Right lobe of liver (tissue), 6 donors: ENCODE data around the gene TSKS. TPM values are rescaled to one million over a fixed set of nuclear protein-coding genes. Genes with fewer than 3 reads are reported as not detected.

Experiments
- ATAC-seq, 4 donors: fragments of 200-7000 bp; cut with Tn5 transposase; one replicate each; pipeline ENCODE4 v1.9.1; 2020; ENCODE audit warnings: mild to moderate bottlenecking in 4 of 4, moderate library complexity in 4 of 4
- DNase-seq, 3 donors: peaks; one replicate each; pipeline ENCODE4 v3.0.0-alpha.2; 2020
- H3K27ac ChIP-seq, 3 donors: fragments of 200-600 bp; one replicate each; pipeline ENCODE4 v1.8.0; 2022
- H3K27me3 ChIP-seq, 2 donors: fragments of 200-600 bp; one replicate each; pipeline ENCODE4 v1.8.0; 2022
- H3K36me3 ChIP-seq, 4 donors: fragments of 200-600 bp; sonication (generic) in 1 of 4; one replicate each; pipeline versions ENCODE4 v1.5.1 to v1.8.0; 2017 to 2022; ENCODE audit warnings: control low read depth in 1 of 4
- H3K4me1 ChIP-seq, 4 donors: fragments of 200-600 bp; sonication (generic) in 1 of 4; one replicate each; pipeline versions ENCODE4 v1.5.1 to v1.8.0; 2017 to 2022; ENCODE audit warnings: control low read depth in 1 of 4
- H3K4me3 ChIP-seq, 3 donors: fragments of 200-600 bp; one replicate each; pipeline ENCODE4 v1.8.0; 2022
- H3K9me3 ChIP-seq, 4 donors: fragments of 200-600 bp; sonication (generic) in 1 of 4; one replicate each; pipeline versions ENCODE4 v1.5.1 to v1.8.0; 2017 to 2022; ENCODE audit warnings: control low read depth in 1 of 4
- POLR2A ChIP-seq: fragments of 450-650 bp; IDR thresholded peaks from one replicate; pipeline ENCODE4 v1.6.1; 2017; ENCODE audit warnings: antibody characterized with exemption, mild to moderate bottlenecking
- WGBS: methylation state at CpG from one replicate; pipeline ENCODE4 v1.1.6; 2018; ENCODE audit warnings: low coverage, low lambda C conversion rate; ENCODE audit not compliant: insufficient coverage; ENCODE audit errors: missing lambda C conversion rate; 5-methylcytosine and 5-hydroxymethylcytosine counted together
- intact Hi-C, 2 donors: fragments of 100-400 bp; cut with DNase I; formaldehyde crosslinking; loops; one replicate each; pipeline versions ENCODE4 v1.11.2 to v1.14.1; 2022
- total RNA-seq, 6 experiments: library from RNA; depleted of rRNA in 2 of 6; stranded (reverse); fragments of >200 nt in 2 of 6; fragmentation: NEBNext Ultra II Directional in 3 of 6; extraction: Animal tissue kit (Norgen Biotek cat#: 25700) in 3 of 6; gene quantifications; one replicate each; pipeline versions ENCODE4 v1.1.0 to v1.2.4, GENCODE V29; 2016 to 2023
- TF ChIP-seq, protein P1 (sequence below), 4 donors: fragments of 200-600 bp in 3 of 4; fragments of 450-650 bp in 1 of 4; IDR thresholded peaks; one replicate each; pipeline versions ENCODE4 v1.5.1 to v1.8.0; 2016 to 2022; ENCODE audit warnings: antibody characterized with exemption in 4 of 4, mild to moderate bottlenecking in 2 of 4
- donor health status: DM: no; HTN: yes; CAD: no.
- donor health status: DM: no; HTN: no; CAD: no.
- donor health status: DM: no; HTN: no; CAD: no.
- donor health status: DM: no; HTN: yes; CAD: no.
- donor health status: DM: no; HTN: yes; CAD: no.

The TSKS gene
- total RNA-seq, 6 experiments from 2014 or later = not detected

DNA sequence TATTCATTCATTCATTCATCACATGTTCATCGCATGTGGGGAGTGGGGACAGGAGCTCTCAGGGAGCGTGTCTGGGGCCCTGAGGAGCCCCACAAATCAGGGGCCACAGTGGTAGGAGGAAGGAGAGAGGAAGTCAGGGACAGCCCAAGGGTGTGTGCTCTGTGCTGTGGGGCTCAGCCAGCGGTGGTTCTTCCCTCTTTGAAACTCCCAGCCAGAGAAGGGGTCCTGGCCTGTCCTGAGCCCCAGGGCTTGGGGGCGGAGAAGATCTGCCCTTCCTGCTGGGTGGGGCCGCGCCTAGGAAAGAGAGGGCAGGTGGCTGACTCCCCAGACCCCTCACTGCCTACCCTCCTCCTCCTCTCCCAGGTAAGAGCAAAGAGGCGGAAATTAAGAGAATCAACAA lies 18.3 kb upstream of the TSKS start:
- no peak overlapping the region for H3K27ac ChIP-seq
- intact Hi-C loops = no loop called here
- no peaks in the 10 kb centered on the region for H3K9me3 ChIP-seq
- H3K27me3 ChIP-seq = no peaks in the 10 kb centered on the region
- H3K36me3 ChIP-seq = peaks cover 0 to 16% (median 2%) of the 10 kb centered on the region in 4 donors
- H3K4me3 ChIP-seq = no peak overlapping the region
- WGBS = no CpG with 5 or more reads among the region's 7 CpGs
- TF ChIP-seq, protein P1, sequence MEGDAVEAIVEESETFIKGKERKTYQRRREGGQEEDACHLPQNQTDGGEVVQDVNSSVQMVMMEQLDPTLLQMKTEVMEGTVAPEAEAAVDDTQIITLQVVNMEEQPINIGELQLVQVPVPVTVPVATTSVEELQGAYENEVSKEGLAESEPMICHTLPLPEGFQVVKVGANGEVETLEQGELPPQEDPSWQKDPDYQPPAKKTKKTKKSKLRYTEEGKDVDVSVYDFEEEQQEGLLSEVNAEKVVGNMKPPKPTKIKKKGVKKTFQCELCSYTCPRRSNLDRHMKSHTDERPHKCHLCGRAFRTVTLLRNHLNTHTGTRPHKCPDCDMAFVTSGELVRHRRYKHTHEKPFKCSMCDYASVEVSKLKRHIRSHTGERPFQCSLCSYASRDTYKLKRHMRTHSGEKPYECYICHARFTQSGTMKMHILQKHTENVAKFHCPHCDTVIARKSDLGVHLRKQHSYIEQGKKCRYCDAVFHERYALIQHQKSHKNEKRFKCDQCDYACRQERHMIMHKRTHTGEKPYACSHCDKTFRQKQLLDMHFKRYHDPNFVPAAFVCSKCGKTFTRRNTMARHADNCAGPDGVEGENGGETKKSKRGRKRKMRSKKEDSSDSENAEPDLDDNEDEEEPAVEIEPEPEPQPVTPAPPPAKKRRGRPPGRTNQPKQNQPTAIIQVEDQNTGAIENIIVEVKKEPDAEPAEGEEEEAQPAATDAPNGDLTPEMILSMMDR (IDR thresholded peaks at IDR 0.05) = no peak
- no peak for TF ChIP-seq POLR2A
- peak; percentile 28 to 57 (median 45) for ATAC-seq
- no peaks in the 10 kb centered on the region for H3K4me1 ChIP-seq
- no peak for DNase-seq

DNA sequence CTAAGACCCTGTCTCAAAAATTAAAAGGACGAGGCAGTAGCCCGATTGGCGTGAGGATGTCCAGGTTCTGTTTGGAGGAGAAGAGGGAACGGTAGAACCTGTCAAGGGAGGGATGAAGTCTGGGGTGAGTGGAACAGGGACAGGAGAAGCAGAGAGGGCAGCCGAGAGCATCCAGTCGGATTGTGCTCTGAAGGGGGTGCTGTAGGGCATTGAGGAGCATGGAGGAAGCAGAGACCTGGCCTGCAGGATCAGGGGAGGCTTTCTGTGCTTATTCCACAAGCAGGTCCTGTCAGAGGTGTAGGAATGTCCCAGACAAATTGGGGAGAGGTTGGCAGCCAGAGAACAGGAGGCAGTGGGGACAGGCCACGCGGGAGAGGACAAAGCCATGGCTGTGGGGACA lies 17.8 kb upstream of the TSKS start:
- no peak overlapping the region for H3K27ac ChIP-seq
- no peaks in the 10 kb centered on the region for H3K9me3 ChIP-seq
- H3K36me3 ChIP-seq = peaks cover 0 to 16% (median 2%) of the 10 kb centered on the region in 4 donors
- DNase-seq = no peak
- intact Hi-C loops = no loop called here
- 87% methylated on average over 6 of the region's 8 CpGs for WGBS
- no peak overlapping the region for H3K4me3 ChIP-seq
- no peak for ATAC-seq
- no peak for TF ChIP-seq POLR2A
- TF ChIP-seq, protein P1 (IDR thresholded peaks at IDR 0.05) = no peak
- H3K4me1 ChIP-seq = no peaks in the 10 kb centered on the region
- no peaks in the 10 kb centered on the region for H3K27me3 ChIP-seq

DNA sequence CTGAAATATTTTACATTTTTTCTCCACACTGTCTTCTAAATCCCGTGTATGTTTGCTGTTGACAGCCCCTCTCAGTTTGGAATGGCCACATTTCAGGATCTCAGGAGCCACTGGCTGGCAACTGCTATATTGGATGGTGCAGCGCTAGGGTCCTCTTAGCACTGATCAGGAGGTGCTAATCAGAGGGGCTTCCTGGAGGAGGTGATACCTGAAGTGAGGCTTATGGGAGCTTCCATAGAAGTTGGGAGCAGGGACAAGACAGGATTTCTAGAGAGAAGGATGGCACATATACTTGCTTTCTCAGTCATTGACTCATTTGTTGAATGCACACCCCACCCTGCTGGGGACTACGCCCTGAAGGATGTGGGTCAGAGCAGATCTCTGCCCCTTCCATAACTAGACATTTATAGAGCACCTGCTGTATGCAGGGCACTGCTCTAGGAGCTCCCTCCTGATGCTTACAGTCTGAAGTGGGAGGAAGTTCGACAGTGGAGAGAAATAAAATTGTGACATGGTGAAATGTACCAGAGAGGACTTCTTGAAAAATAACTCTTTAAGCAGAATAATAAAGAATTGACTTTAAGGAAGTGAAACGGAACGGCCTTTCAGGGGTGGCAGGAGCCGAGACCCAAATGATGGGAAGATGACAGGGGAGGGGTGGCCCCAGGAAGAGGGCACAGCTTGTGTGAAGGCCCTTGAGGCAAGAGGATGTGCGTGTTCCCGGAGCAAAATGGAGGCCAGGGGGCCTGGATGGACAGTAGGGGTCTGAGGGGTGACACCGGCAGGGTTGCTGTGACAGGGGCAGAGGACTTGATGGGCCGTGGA lies 16.8 kb upstream of the TSKS start:
- H3K4me3 ChIP-seq = no peak overlapping the region
- intact Hi-C loops = no loop called here
- TF ChIP-seq POLR2A = no peak
- TF ChIP-seq, protein P1 (IDR thresholded peaks at IDR 0.05) = no peak
- H3K9me3 ChIP-seq = no peaks in the 10 kb centered on the region
- WGBS = 77% methylated on average over 11 of the region's 11 CpGs
- H3K27me3 ChIP-seq = no peaks in the 10 kb centered on the region
- DNase-seq = no peak
- peaks cover 0 to 16% (median 1%) of the 10 kb centered on the region in 4 donors for H3K36me3 ChIP-seq
- H3K27ac ChIP-seq = no peak overlapping the region
- H3K4me1 ChIP-seq = no peaks in the 10 kb centered on the region
- ATAC-seq = peak; percentile 25 to 50 (median 40)

DNA sequence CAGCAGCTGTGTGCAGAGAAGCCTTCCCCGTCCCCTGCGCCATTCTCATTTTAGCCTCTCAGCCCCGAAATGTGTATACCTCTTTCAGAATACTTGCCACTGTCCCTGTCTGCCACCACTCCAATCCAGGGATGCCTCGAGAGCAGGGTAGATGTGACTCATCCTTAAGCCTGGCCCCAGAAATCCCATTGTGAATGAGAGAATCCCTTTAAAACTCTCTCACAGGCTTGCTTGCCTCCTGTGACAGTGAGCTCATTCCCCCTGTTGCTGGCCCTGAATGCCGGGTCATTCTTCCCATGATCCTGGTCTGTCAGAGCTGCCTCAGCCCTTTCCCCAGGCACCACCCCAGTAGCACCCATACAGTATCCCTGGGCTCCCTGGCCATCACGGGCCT lies 13.3 kb upstream of the TSKS start:
- TF ChIP-seq POLR2A = no peak
- TF ChIP-seq, protein P1 (IDR thresholded peaks at IDR 0.05) = no peak
- Histone ChIP-seq H3K9me3 (no peaks in the 10 kb centered on the region), H3K27ac (no peak overlapping the region), H3K4me1 (peaks cover 0 to 2% (median 0%) of the 10 kb centered on the region in 4 donors), H3K4me3 (no peak overlapping the region), H3K36me3 (no peaks in the 10 kb centered on the region), H3K27me3 (no peaks in the 10 kb centered on the region)
- intact Hi-C loops = no loop called here
- 91% methylated on average over 4 of the region's 6 CpGs for WGBS
- ATAC-seq = no peak
- DNase-seq = no peak
